Panc1 (cell line): ENCODE measurements around the gene MUC22. TPM values are rescaled to one million over a fixed set of nuclear protein-coding genes. Genes with fewer than 3 reads are reported as not detected.

Source experiments
- ATAC-seq: fragments of 200-7000 bp; cut with Tn5 transposase; 2 replicates; pipeline ENCODE4 v1.9.1; 2020; ENCODE audit warnings: mild to moderate bottlenecking, moderate library complexity
- BruUV-seq: library from RNA; stranded (reverse); fragments of 400-500 nt; replicated peaks from 2 replicates; lab custom pipeline; 2021; lab: Mats Ljungman, UMichigan
- CTCF ChIA-PET: fragments of 300-600 bp; sonication (Branson Sonifier 250); formaldehyde crosslinking; loops from one replicate; lab custom pipeline; 2022; ENCODE audit warnings: antibody characterized with exemption; lab: Charles Lee
- POLR2A ChIA-PET: fragments of 300-600 bp; sonication (Branson Sonifier 250); formaldehyde crosslinking; loops from one replicate; lab custom pipeline; 2022; ENCODE audit warnings: antibody characterized with exemption; lab: Charles Lee
- DNase-seq: peaks from one replicate; pipeline ENCODE4 v3.0.0-alpha.2; 2010; ENCODE audit warnings: low read depth, low spot score
- H3K27ac ChIP-seq: 2 replicates; pipeline ENCODE4 v1.5.1; 2011; ENCODE audit warnings: mild to moderate bottlenecking, low read length, inconsistent platforms
- H3K27me3 ChIP-seq: fragments of 200-500 bp; sonication (Bioruptor generic); 2 replicates; pipeline ENCODE4 v1.6.0; 2014; ENCODE audit warnings: low read length, inconsistent platforms; ENCODE audit not compliant: control insufficient read depth, insufficient read depth
- H3K36me3 ChIP-seq: fragments of 200-500 bp; sonication (Bioruptor generic); 2 replicates; pipeline ENCODE4 v1.5.1; 2014; ENCODE audit warnings: inconsistent platforms, mild to moderate bottlenecking, low read length, moderate library complexity; ENCODE audit not compliant: control insufficient read depth, insufficient read depth
- H3K4me1 ChIP-seq: 2 replicates; pipeline ENCODE4 v1.5.1; 2011; ENCODE audit warnings: inconsistent platforms, mild to moderate bottlenecking, low read length, moderate library complexity; ENCODE audit not compliant: control insufficient read depth, insufficient read depth
- H3K4me3 ChIP-seq, 2 experiments: 2 replicates each; pipeline ENCODE4 v1.5.1; 2011 to 2012; ENCODE audit warnings: low read depth in 2 of 2, low read length in 2 of 2, mild to moderate bottlenecking in 2 of 2, inconsistent platforms in 1 of 2, moderate library complexity in 1 of 2
- H3K9me3 ChIP-seq: fragments of 200-500 bp; sonication (Bioruptor generic); 2 replicates; pipeline ENCODE4 v1.5.1; 2014; ENCODE audit warnings: low read depth, mild to moderate bottlenecking, inconsistent platforms, low read length, moderate library complexity; ENCODE audit not compliant: control insufficient read depth, insufficient read depth
- CTCF ChIP-seq: fragments of 450-650 bp; IDR thresholded peaks from 2 replicates; pipeline ENCODE4 v1.5.1; 2017; ENCODE audit warnings: mild to moderate bottlenecking
- POLR2AphosphoS5 ChIP-seq: IDR thresholded peaks from 2 replicates; pipeline ENCODE4 v1.6.1; 2012; ENCODE audit warnings: mild to moderate bottlenecking, low read depth, low read length, moderate library complexity
- REST ChIP-seq, 2 experiments: IDR thresholded peaks; 2 replicates each; pipeline ENCODE4 v1.6.1; 2011 to 2012; ENCODE audit warnings: low read depth in 2 of 2, control low read depth in 1 of 2, low read length in 1 of 2, mild to moderate bottlenecking in 1 of 2, moderate library complexity in 1 of 2; ENCODE audit not compliant: insufficient read depth in 1 of 2
- SIN3A ChIP-seq: IDR thresholded peaks from 2 replicates; pipeline ENCODE4 v1.6.1; 2012; ENCODE audit warnings: low read depth, mild to moderate bottlenecking, low read length, moderate library complexity, borderline replicate concordance; ENCODE audit not compliant: insufficient read depth
- TCF7L2 ChIP-seq: IDR thresholded peaks from 2 replicates; pipeline ENCODE4 v1.6.1; 2011; ENCODE audit warnings: mild to moderate bottlenecking, low read depth, low read length, inconsistent platforms
- in situ Hi-C: cut with HindIII; loops from 2 replicates; pipeline ENCODE4 v1.10.0; 2016; ENCODE audit warnings: low sequenced_read_pairs, low pct_unique_long_range_greater_than_20kb
- intact Hi-C: fragments of 100-400 bp; cut with micrococcal nuclease; formaldehyde crosslinking; loops from one replicate; pipeline ENCODE4 v1.10.0; 2022; ENCODE audit not compliant: unreplicated experiment
- total RNA-seq: library from RNA; stranded (reverse); gene quantifications from one replicate; pipeline ENCODE4 v1.2.1, GENCODE V29; 2021; ENCODE audit not compliant: unreplicated experiment

MUC22 gene
- total RNA-seq, 1 experiment from 2014 or later = not detected

GRCh38 chr6:31081872-31082271 is 71.6 kb downstream of the MUC22 start:
- Histone ChIP-seq H3K36me3 (no peaks in the 10 kb centered on the region), H3K27ac (no peak overlapping the region), H3K9me3 (no peaks in the 10 kb centered on the region), H3K4me1 (no peaks in the 10 kb centered on the region; the same call in 1 of the 2 replicates), H3K4me3 (no peak overlapping the region), H3K27me3 (no peaks in the 10 kb centered on the region)
- BruUV-seq = no TSS peak
- intact Hi-C loops = no loop called here
- DNase-seq = no peak
- ATAC-seq = no peak
- CTCF ChIA-PET = no interaction called here
- POLR2A ChIA-PET = interaction anchor here (0.7 kb wide), 2 partner anchors 8 to 258 kb away, joined by 3 to 11 read pairs; no protein-coding TSS in a partner anchor
- TF ChIP-seq CTCF (no peak), POLR2AphosphoS5 (no peak), SIN3A (no peak), REST (IDR thresholded peaks at IDR 0.05; ENCODE audit: insufficient read depth in 1 of 2, low read depth in 2 of 2, low read length in 1 of 2) (no peak), TCF7L2 (no peak)
- in situ Hi-C loops = no loop called here

GRCh38 chr6:31083742-31084354 is 73.6 kb downstream of the MUC22 start:
- H3K27me3 ChIP-seq = no peaks in the 10 kb centered on the region
- H3K27ac ChIP-seq = no peak overlapping the region
- in situ Hi-C loops (no loop called here), intact Hi-C loops (no loop called here)
- no peaks in the 10 kb centered on the region for H3K9me3 ChIP-seq
- ChIA-PET CTCF (interaction anchor here (0.6 to 1.0 kb wide), 2 partner anchors 141 to 170 kb away, joined by 4 to 7 read pairs; partner anchors contain the start of gene VARS2), POLR2A (no interaction called here)
- H3K36me3 ChIP-seq = no peaks in the 10 kb centered on the region
- DNase-seq = no peak
- no peak for ATAC-seq
- no TSS peak for BruUV-seq
- no peak overlapping the region for H3K4me3 ChIP-seq
- peaks cover 3% of the 10 kb centered on the region; the same call in 1 of the 2 replicates for H3K4me1 ChIP-seq
- TF ChIP-seq CTCF = peak; percentile 69
- TF ChIP-seq SIN3A = no peak
- no peak for TF ChIP-seq REST (IDR thresholded peaks at IDR 0.05; ENCODE audit: insufficient read depth in 1 of 2, low read depth in 2 of 2, low read length in 1 of 2)
- TF ChIP-seq TCF7L2 = no peak
- no peak for TF ChIP-seq POLR2AphosphoS5
